T-cell (primary cell): ENCODE data around the gene AP1B1. TPM values are rescaled to one million over a fixed set of nuclear protein-coding genes. Genes with fewer than 3 reads are reported as not detected.

Source experiments
- ATAC-seq, 4 experiments: fragments of 200-7000 bp in 3 of 4; fragments of 150-1000 bp in 1 of 4; cut with Tn5 transposase; replicated peaks in 1 of 4; 1 replicate in 3 of 4; 2 replicates in 1 of 4; pipeline ENCODE4 v1.10.0; 2021; ENCODE audit warnings: moderate library complexity in 3 of 4, mild to moderate bottlenecking in 2 of 4, moderate number of reproducible peaks in 1 of 4
- CTCF ChIA-PET, 2 donors: fragments of 300-600 bp; sonication (Branson Sonifier 250); formaldehyde crosslinking; loops; one replicate each; lab custom pipeline; 2022; ENCODE audit warnings: antibody characterized with exemption in 2 of 2; lab: Charles Lee
- POLR2A ChIA-PET, 2 donors: fragments of 300-600 bp; sonication (Branson Sonifier 250); formaldehyde crosslinking; loops; one replicate each; lab custom pipeline; 2022; ENCODE audit warnings: antibody characterized with exemption in 2 of 2; lab: Charles Lee
- DNase-seq, 35 experiments: peaks; one replicate each; pipeline versions ENCODE4 v3.0.0 to v3.0.0-alpha.2; 2013 to 2023
- H3K27ac ChIP-seq: one replicate; pipeline ENCODE4 v1.5.1; 2013; ENCODE audit warnings: low read length
- H3K27me3 ChIP-seq, 2 experiments: replicated peaks in 1 of 2; 1 replicate in 1 of 2; 2 replicates in 1 of 2; pipeline versions ENCODE4 v1.6.1 to v1.7.0; 2013; ENCODE audit warnings: low read length in 1 of 2, mixed read lengths in 1 of 2; ENCODE audit not compliant: control insufficient read depth in 2 of 2, insufficient read depth in 2 of 2; ENCODE audit errors: extremely low read depth in 1 of 2
- H3K36me3 ChIP-seq, 2 donors: 1 replicate in 1 of 2; 2 replicates in 1 of 2; pipeline versions ENCODE4 v1.6.1 to v1.7.0; 2013; ENCODE audit warnings: low read length in 1 of 2; ENCODE audit not compliant: control insufficient read depth in 2 of 2, insufficient read depth in 1 of 2; ENCODE audit errors: extremely low read depth in 1 of 2
- H3K4me1 ChIP-seq, 2 experiments: 1 replicate in 1 of 2; 2 replicates in 1 of 2; pipeline versions ENCODE4 v1.6.1 to v1.7.0; 2013; ENCODE audit warnings: low read length in 2 of 2, mixed read lengths in 1 of 2; ENCODE audit not compliant: insufficient read depth in 2 of 2, control insufficient read depth in 1 of 2; ENCODE audit errors: extremely low read depth in 1 of 2
- H3K4me3 ChIP-seq, 2 donors: 1 replicate in 1 of 2; 2 replicates in 1 of 2; pipeline versions ENCODE4 v1.5.1 to v1.7.0; 2013; ENCODE audit warnings: mild to moderate bottlenecking in 2 of 2, low read length in 1 of 2, moderate library complexity in 1 of 2; ENCODE audit not compliant: control insufficient read depth in 1 of 2; ENCODE audit errors: extremely low read depth in 1 of 2
- H3K9me3 ChIP-seq: 2 replicates; pipeline ENCODE4 v1.7.0; 2013
- H3K27ac Mint-ChIP-seq, 2 donors: one replicate each; pipeline ENCODE4 v1.8.0; 2020 to 2021; ENCODE audit warnings: mild to moderate bottlenecking in 2 of 2, mixed read lengths in 2 of 2
- H3K27me3 Mint-ChIP-seq, 2 donors: one replicate each; pipeline ENCODE4 v1.8.0; 2021 to 2022; ENCODE audit warnings: mixed read lengths in 2 of 2
- H3K36me3 Mint-ChIP-seq: one replicate; pipeline ENCODE4 v1.8.0; 2021; ENCODE audit warnings: mixed read lengths
- H3K4me1 Mint-ChIP-seq, 3 donors: one replicate each; pipeline ENCODE4 v1.8.0; 2020 to 2022; ENCODE audit warnings: mixed read lengths in 3 of 3, mild to moderate bottlenecking in 1 of 3
- H3K4me3 Mint-ChIP-seq, 3 donors: one replicate each; pipeline ENCODE4 v1.8.0; 2020 to 2022; ENCODE audit warnings: mild to moderate bottlenecking in 3 of 3, mixed read lengths in 3 of 3, moderate library complexity in 3 of 3
- H3K9me3 Mint-ChIP-seq, 3 donors: one replicate each; pipeline ENCODE4 v1.8.0; 2020 to 2022; ENCODE audit warnings: mixed read lengths in 3 of 3
- WGBS: methylation state at CpG from one replicate; pipeline ENCODE4 v1.1.5; 2013; ENCODE audit warnings: missing lambda C conversion rate; ENCODE audit not compliant: insufficient coverage; 5-methylcytosine and 5-hydroxymethylcytosine counted together
- total RNA-seq, 35 experiments: library from RNA in 6 of 35; stranded (reverse) in 6 of 35; fragments of 120-200 nt in 1 of 35; gene quantifications; one replicate each; pipeline versions ENCODE4 v1.2.1 to v1.2.4 and lab custom pipeline; 2013 to 2026

The AP1B1 gene
- total RNA-seq, 5 donors from 2014 or later (not counting 1 experiment from before 2014, with no cell fraction given), result 41.1 to 49.5 (median 47.1) TPM

GRCh38 chr22:29340566-29340965, 47.8 kb downstream of the AP1B1 start:
- Histone ChIP-seq H3K27me3 (no peaks in the 10 kb centered on the region), H3K4me1 (no peaks in the 10 kb centered on the region), H3K9me3 (no peaks in the 10 kb centered on the region), H3K36me3 (peaks cover 34 to 73% of the 10 kb centered on the region in 2 donors), H3K27ac (no peak overlapping the region), H3K4me3 (no peak overlapping the region)
- no peak overlapping the region for H3K27ac Mint-ChIP-seq
- peaks cover 61% of the 10 kb centered on the region for H3K36me3 Mint-ChIP-seq
- ATAC-seq (no peak), DNase-seq (no peak)
- ChIA-PET POLR2A (interaction anchor here in 1 of 2 donors (0.6 kb wide), 1 partner anchor 1932 kb away, joined by 3 read pairs; no protein-coding TSS in a partner anchor), CTCF (no interaction called here)
- no peaks in the 10 kb centered on the region for H3K4me1 Mint-ChIP-seq
- H3K4me3 Mint-ChIP-seq, result no peak overlapping the region
- 95% methylated on average over 8 of the region's 8 CpGs for WGBS
- H3K27me3 Mint-ChIP-seq, result no peaks in the 10 kb centered on the region
- no peaks in the 10 kb centered on the region for H3K9me3 Mint-ChIP-seq

- ChIA-PET POLR2A (no interaction called here), CTCF (no interaction called here)
- Histone ChIP-seq H3K9me3 (no peaks in the 10 kb centered on the region), H3K27me3 (no peaks in the 10 kb centered on the region), H3K27ac (no peak overlapping the region), H3K4me1 (no peaks in the 10 kb centered on the region), H3K4me3 (no peak overlapping the region), H3K36me3 (peaks cover 34 to 78% of the 10 kb centered on the region in 2 donors)
- no peak overlapping the region for H3K4me3 Mint-ChIP-seq
- no peaks in the 10 kb centered on the region for H3K27me3 Mint-ChIP-seq
- WGBS, result 97% methylated on average over 15 of the region's 23 CpGs
- H3K36me3 Mint-ChIP-seq, result peaks cover 60% of the 10 kb centered on the region
- no peak for DNase-seq
- H3K27ac Mint-ChIP-seq, result no peak overlapping the region
- no peaks in the 10 kb centered on the region for H3K4me1 Mint-ChIP-seq
- no peak for ATAC-seq
- no peaks in the 10 kb centered on the region for H3K9me3 Mint-ChIP-seq
Measured at GRCh38 chr22:29339381-29340235, 48.8 kb downstream of the AP1B1 start.

DNA sequence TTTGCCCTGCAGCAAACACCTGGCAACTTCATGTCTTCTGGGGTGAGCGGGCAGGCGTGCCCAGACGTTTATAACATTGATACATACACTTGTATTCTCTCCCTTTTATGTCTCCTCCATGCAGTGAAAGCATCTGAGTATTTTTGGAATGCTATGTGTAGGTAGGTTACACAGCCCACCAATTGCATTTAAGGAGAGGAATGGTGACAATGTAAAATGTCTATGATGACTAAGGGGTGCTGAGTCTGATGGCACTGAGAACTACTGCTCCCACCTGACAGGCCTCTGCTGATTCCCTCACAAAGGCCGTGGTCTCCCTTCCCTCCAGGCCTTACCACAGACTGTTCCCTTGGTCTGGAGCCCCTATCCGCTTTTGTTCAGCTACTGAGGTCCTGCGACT, 50.0 kb downstream of the AP1B1 start:
- POLR2A ChIA-PET, result no interaction called here
- peaks cover 59% of the 10 kb centered on the region for H3K36me3 Mint-ChIP-seq
- ATAC-seq, result no peak
- H3K9me3 ChIP-seq, result no peaks in the 10 kb centered on the region
- 97% methylated on average over 3 of the region's 6 CpGs for WGBS
- no peaks in the 10 kb centered on the region for H3K9me3 Mint-ChIP-seq
- no peak overlapping the region for H3K27ac ChIP-seq
- no peak for DNase-seq
- no peaks in the 10 kb centered on the region for H3K4me1 ChIP-seq
- peaks cover 37 to 78% of the 10 kb centered on the region in 2 donors for H3K36me3 ChIP-seq
- no peaks in the 10 kb centered on the region for H3K4me1 Mint-ChIP-seq
- H3K4me3 ChIP-seq, result no peak overlapping the region
- H3K27me3 ChIP-seq, result no peaks in the 10 kb centered on the region
- H3K4me3 Mint-ChIP-seq, result no peak overlapping the region
- CTCF ChIA-PET, result no interaction called here
- H3K27ac Mint-ChIP-seq, result no peak overlapping the region
- H3K27me3 Mint-ChIP-seq, result no peaks in the 10 kb centered on the region

GRCh38 chr22:29337631-29338284, 50.6 kb downstream of the AP1B1 start:
- Mint-ChIP-seq H3K27ac (no peak overlapping the region), H3K27me3 (no peaks in the 10 kb centered on the region), H3K36me3 (peaks cover 57% of the 10 kb centered on the region), H3K4me3 (no peak overlapping the region), H3K4me1 (no peaks in the 10 kb centered on the region), H3K9me3 (no peaks in the 10 kb centered on the region)
- Histone ChIP-seq H3K36me3 (peaks cover 30 to 78% of the 10 kb centered on the region in 2 donors), H3K9me3 (no peaks in the 10 kb centered on the region), H3K27me3 (no peaks in the 10 kb centered on the region), H3K4me3 (no peak overlapping the region), H3K4me1 (no peaks in the 10 kb centered on the region), H3K27ac (no peak overlapping the region)
- ChIA-PET POLR2A (no interaction called here), CTCF (no interaction called here)
- ATAC-seq (no peak), DNase-seq (no peak)
- WGBS, result 95% methylated on average over 9 of the region's 12 CpGs

DNA sequence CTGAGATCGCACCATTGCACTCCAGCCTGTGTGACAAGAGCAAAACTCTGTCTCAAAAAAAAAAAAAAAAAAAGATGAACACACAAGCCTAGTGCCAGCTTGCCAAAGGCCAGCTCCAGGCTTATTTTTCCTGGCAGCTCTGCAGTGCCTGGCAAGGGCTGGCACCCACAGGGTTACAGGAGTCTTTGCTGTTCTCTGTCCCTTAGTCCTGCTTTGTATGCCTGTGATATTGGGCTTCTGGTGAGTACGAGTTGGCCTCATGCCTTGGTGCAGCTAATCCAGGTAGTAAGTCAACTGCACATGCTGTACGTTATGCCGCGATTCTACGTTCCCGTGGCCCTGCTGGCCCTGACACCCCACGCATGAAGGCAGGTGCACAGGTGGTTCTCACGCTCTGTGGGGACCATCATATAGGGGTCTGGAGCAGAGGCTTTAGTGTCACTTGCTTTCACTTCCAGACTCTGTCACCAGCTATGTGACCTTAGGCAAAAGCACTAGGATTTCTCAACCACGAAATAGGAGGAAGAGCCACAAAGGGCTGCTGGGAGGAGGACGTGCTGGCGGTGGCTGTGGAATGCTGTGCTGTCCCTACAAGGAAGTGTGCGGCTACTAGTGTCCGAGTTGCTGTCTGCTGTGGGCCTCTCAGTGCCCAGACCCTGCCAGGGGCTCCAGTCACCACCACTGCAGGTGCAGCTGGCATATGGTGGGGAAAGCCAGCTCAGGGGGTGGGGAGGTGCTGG, 51.4 kb downstream of the AP1B1 start:
- ATAC-seq (no peak), DNase-seq (no peak)
- H3K9me3 Mint-ChIP-seq, result no peaks in the 10 kb centered on the region
- Histone ChIP-seq H3K9me3 (no peaks in the 10 kb centered on the region), H3K4me3 (no peak overlapping the region), H3K36me3 (peaks cover 26 to 75% of the 10 kb centered on the region in 2 donors), H3K27ac (no peak overlapping the region), H3K4me1 (no peaks in the 10 kb centered on the region), H3K27me3 (no peaks in the 10 kb centered on the region)
- 98% methylated on average over 13 of the region's 14 CpGs for WGBS
- ChIA-PET POLR2A (no interaction called here), CTCF (no interaction called here)
- no peak overlapping the region for H3K27ac Mint-ChIP-seq
- no peaks in the 10 kb centered on the region for H3K27me3 Mint-ChIP-seq
- H3K36me3 Mint-ChIP-seq, result peaks cover 51% of the 10 kb centered on the region
- H3K4me1 Mint-ChIP-seq, result no peaks in the 10 kb centered on the region
- no peak overlapping the region for H3K4me3 Mint-ChIP-seq

DNA sequence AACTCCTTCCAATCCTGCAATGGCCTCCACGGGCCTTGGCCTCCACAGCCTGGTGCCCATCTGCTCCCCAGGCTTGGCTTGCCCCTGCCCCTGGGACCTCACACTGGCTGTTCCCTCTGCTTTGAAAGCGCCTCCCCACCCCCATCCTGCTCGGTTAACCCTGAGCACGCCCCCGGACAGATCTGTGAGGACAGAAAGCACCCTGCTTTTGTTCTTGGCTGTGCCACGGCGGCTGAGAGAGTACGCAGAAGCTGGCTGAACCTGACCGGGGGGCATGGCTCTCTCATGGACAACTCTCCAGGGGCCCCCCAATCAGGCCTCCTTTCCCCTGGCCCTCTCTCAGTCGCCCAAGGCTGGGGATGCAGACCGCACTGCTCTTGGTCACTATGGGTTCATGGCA, 52.7 kb downstream of the AP1B1 start:
- Histone ChIP-seq H3K27me3 (no peaks in the 10 kb centered on the region), H3K36me3 (peaks cover 26 to 68% of the 10 kb centered on the region in 2 donors), H3K27ac (no peak overlapping the region), H3K4me3 (no peak overlapping the region), H3K4me1 (no peaks in the 10 kb centered on the region), H3K9me3 (no peaks in the 10 kb centered on the region)
- no peaks in the 10 kb centered on the region for H3K4me1 Mint-ChIP-seq
- no peak for DNase-seq
- 85% methylated on average over 11 of the region's 11 CpGs for WGBS
- ChIA-PET POLR2A (no interaction called here), CTCF (no interaction called here)
- H3K4me3 Mint-ChIP-seq, result no peak overlapping the region
- no peak for ATAC-seq
- H3K27me3 Mint-ChIP-seq, result no peaks in the 10 kb centered on the region
- H3K9me3 Mint-ChIP-seq, result no peaks in the 10 kb centered on the region
- peaks cover 43% of the 10 kb centered on the region for H3K36me3 Mint-ChIP-seq
- no peak overlapping the region for H3K27ac Mint-ChIP-seq
